ENCODE measurements around the gene NPR3.

- TF ChIP-seq CTCF (IDR thresholded peaks at IDR 0.05) (no peak), POLR2A (IDR thresholded peaks at IDR 0.05) (no peak)
These were observed 18.9 kb upstream of the NPR3 start for GRCh38 chr5:32692036-32692746.
